ENCODE data around the gene ADAMTSL2.

Gene ADAMTSL2

DNA sequence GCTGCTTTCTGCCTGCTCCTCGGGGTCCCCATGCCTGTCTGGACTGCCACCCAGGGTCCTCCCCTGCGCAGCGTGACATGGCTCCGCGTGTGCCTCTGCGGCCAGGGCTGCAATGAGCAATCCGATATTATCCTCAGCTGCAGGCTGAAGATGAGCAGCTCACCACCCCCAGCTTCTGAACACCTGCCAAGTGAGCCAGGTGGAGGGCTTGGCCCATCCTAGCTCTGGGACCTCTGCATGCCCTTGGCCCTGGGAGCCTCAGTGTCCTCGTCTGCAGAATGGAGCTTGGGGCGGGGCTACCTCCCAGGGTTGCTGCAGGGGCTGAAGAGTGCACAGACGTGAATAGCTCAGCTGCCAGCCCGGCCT, 5.6 kb upstream of the ADAMTSL2 start:
- no peak for ATAC-seq
- TF ChIP-seq ZNF8 (CRISPR knock-in tag; IDR thresholded peaks at IDR 0.05) = no peak
- TF ChIP-seq ZFP30 (CRISPR knock-in tag; IDR thresholded peaks at IDR 0.05) = no peak
- TF ChIP-seq CSDC2 (CRISPR knock-in tag; IDR thresholded peaks at IDR 0.05) = no peak
- TF ChIP-seq SNAI2 (CRISPR knock-in tag; IDR thresholded peaks at IDR 0.05) = no peak
- no peak for TF ChIP-seq ZNF70 (CRISPR knock-in tag; IDR thresholded peaks at IDR 0.05)
- no peak for TF ChIP-seq ESRRG (CRISPR knock-in tag; IDR thresholded peaks at IDR 0.05)
- no peak for TF ChIP-seq ISL1 (CRISPR knock-in tag; IDR thresholded peaks at IDR 0.05)

DNA sequence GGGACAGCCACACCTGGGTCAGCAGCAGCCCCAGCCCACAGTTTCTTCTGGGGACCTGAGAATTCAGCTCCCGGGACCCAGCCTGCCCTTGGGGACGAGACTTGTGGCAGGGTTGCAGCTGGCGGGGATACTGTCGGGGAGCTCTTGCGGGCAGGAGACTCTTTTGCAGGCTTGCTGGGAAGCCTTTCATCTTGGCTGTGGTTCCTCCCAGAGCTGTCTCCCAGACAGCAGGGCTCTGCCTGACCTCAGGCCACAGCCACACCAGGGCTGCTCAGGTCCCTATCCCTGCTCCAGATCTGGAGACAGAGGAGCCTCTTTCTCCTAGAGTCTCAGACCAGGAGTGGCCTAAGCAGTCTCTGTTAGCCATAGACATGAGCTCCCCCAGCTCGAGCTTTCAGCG, 5.0 kb upstream of the ADAMTSL2 start:
- ATAC-seq = no peak
- TF ChIP-seq PATZ1 (CRISPR knock-in tag; IDR thresholded peaks at IDR 0.05; ENCODE audit: borderline replicate concordance) (no peak), CSDC2 (CRISPR knock-in tag; IDR thresholded peaks at IDR 0.05) (no peak), ZNF8 (CRISPR knock-in tag; IDR thresholded peaks at IDR 0.05) (no peak), OSR1 (CRISPR knock-in tag; IDR thresholded peaks at IDR 0.05) (no peak), TOX (CRISPR knock-in tag; IDR thresholded peaks at IDR 0.05; ENCODE audit: borderline replicate concordance) (no peak), CSRNP3 (CRISPR knock-in tag; IDR thresholded peaks at IDR 0.05) (no peak), ZC3H10 (CRISPR knock-in tag; IDR thresholded peaks at IDR 0.05) (no peak), TSHZ2 (CRISPR knock-in tag; IDR thresholded peaks at IDR 0.05) (no peak), POU6F1 (CRISPR knock-in tag; IDR thresholded peaks at IDR 0.05; ENCODE audit: borderline replicate concordance, low read depth) (no peak), GLIS3 (CRISPR knock-in tag; IDR thresholded peaks at IDR 0.05) (no peak)

DNA sequence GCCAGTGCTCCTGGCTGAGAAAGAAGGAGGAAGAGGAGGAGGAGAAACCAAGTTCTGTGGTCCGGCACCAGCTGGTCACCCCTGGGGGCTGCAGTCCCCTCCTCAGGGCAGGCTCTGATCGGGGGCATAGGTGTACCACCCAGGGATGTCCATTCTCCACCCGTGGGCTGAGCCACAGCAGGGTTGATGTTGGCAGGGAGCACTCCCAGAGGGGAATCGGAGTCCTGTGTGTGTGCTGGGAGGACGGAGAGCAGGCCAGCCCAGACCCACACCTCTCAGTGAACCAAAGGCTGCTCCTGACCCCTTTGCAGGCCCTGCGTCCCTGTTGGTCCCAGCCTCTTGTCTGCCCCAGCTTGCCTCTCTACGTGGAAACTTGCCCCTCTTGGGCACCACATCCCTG, 4.6 kb upstream of the ADAMTSL2 start:
- no peak for ATAC-seq
- TF ChIP-seq POU6F1 (CRISPR knock-in tag; IDR thresholded peaks at IDR 0.05; ENCODE audit: borderline replicate concordance, low read depth) (no peak), ISL1 (CRISPR knock-in tag; IDR thresholded peaks at IDR 0.05) (no peak), ZFP3 (CRISPR knock-in tag; IDR thresholded peaks at IDR 0.05) (no peak), PATZ1 (CRISPR knock-in tag; IDR thresholded peaks at IDR 0.05; ENCODE audit: borderline replicate concordance) (no peak), CSRNP3 (CRISPR knock-in tag; IDR thresholded peaks at IDR 0.05) (no peak), RARB (CRISPR knock-in tag; IDR thresholded peaks at IDR 0.05) (no peak), ZNF70 (CRISPR knock-in tag; IDR thresholded peaks at IDR 0.05) (no peak), TSHZ2 (CRISPR knock-in tag; IDR thresholded peaks at IDR 0.05) (no peak), TCF4 (CRISPR knock-in tag; IDR thresholded peaks at IDR 0.05; ENCODE audit: borderline replicate concordance) (no peak)
- TF ChIP-seq, protein P1, sequence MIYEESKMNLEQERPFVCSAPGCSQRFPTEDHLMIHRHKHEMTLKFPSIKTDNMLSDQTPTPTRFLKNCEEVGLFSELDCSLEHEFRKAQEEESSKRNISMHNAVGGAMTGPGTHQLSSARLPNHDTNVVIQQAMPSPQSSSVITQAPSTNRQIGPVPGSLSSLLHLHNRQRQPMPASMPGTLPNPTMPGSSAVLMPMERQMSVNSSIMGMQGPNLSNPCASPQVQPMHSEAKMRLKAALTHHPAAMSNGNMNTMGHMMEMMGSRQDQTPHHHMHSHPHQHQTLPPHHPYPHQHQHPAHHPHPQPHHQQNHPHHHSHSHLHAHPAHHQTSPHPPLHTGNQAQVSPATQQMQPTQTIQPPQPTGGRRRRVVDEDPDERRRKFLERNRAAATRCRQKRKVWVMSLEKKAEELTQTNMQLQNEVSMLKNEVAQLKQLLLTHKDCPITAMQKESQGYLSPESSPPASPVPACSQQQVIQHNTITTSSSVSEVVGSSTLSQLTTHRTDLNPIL (CRISPR knock-in tag; IDR thresholded peaks at IDR 0.05; ENCODE audit: low read depth) = no peak
